PC-3 (cell line): ENCODE measurements around the gene FLAD1. TPM values are rescaled to one million over a fixed set of nuclear protein-coding genes. Genes with fewer than 3 reads are reported as not detected.

Source experiments
- ATAC-seq: fragments of 200-7000 bp; cut with Tn5 transposase; 2 replicates; pipeline ENCODE4 v1.9.1; 2020; ENCODE audit warnings: mild to moderate bottlenecking, moderate library complexity
- BruUV-seq: library from RNA; stranded (reverse); fragments of 400-500 nt; replicated peaks from 2 replicates; lab custom pipeline; 2021; lab: Mats Ljungman, UMichigan
- CTCF ChIA-PET: fragments of 300-600 bp; sonication (Branson Sonifier 250); formaldehyde crosslinking; loops from one replicate; lab custom pipeline; 2022; ENCODE audit warnings: antibody characterized with exemption; lab: Charles Lee
- POLR2A ChIA-PET: fragments of 300-600 bp; sonication (Branson Sonifier 250); formaldehyde crosslinking; loops from one replicate; lab custom pipeline; 2022; ENCODE audit warnings: antibody characterized with exemption; ENCODE audit not compliant: unreplicated experiment; lab: Charles Lee
- DNase-seq: peaks from one replicate; pipeline ENCODE4 v3.0.0-alpha.2; 2015
- H2AFZ ChIP-seq: fragments of 300-600 bp; sonication (generic); 2 replicates; pipeline ENCODE4 v1.6.0; 2016; ENCODE audit warnings: antibody characterized with exemption, low read length
- H3F3A ChIP-seq: fragments of 300-600 bp; sonication (generic); one replicate; pipeline ENCODE4 v1.6.0; 2017; ENCODE audit warnings: antibody characterized with exemption, low read length, control low read depth, mild to moderate bottlenecking; ENCODE audit not compliant: unreplicated experiment
- H3K27ac ChIP-seq: fragments of 300-600 bp; sonication (generic); 2 replicates; pipeline ENCODE4 v1.5.1; 2016; ENCODE audit warnings: mild to moderate bottlenecking, low read length
- H3K27me3 ChIP-seq: fragments of 300-600 bp; sonication (generic); 2 replicates; pipeline ENCODE4 v1.6.1; 2016; ENCODE audit warnings: low read length, mixed read lengths
- H3K36me3 ChIP-seq: fragments of 300-600 bp; sonication (generic); 2 replicates; pipeline ENCODE4 v1.6.1; 2016; ENCODE audit warnings: low read depth, mixed run types, low read length, mixed read lengths
- H3K4me1 ChIP-seq: fragments of 300-600 bp; sonication (generic); 2 replicates; pipeline ENCODE4 v1.5.1; 2016; ENCODE audit warnings: low read length; ENCODE audit not compliant: insufficient read depth
- H3K4me2 ChIP-seq: fragments of 300-600 bp; sonication (generic); 2 replicates; pipeline ENCODE4 v1.6.0; 2016; ENCODE audit warnings: low read length
- H3K4me3 ChIP-seq: fragments of 300-600 bp; sonication (generic); 2 replicates; pipeline ENCODE4 v1.5.1; 2016; ENCODE audit warnings: mild to moderate bottlenecking, low read length, mixed read lengths
- H3K79me2 ChIP-seq: fragments of 300-600 bp; sonication (generic); 2 replicates; pipeline ENCODE4 v1.6.1; 2017; ENCODE audit warnings: low read length, mixed read lengths
- H3K9ac ChIP-seq: fragments of 300-600 bp; sonication (generic); 2 replicates; pipeline ENCODE4 v1.6.0; 2016; ENCODE audit warnings: mild to moderate bottlenecking, low read length
- H3K9me2 ChIP-seq: fragments of 300-600 bp; sonication (generic); replicated peaks from 2 replicates; pipeline ENCODE4 v1.6.1; 2016; ENCODE audit warnings: mixed run types, low read length, mixed read lengths
- H3K9me3 ChIP-seq: fragments of 300-600 bp; sonication (generic); 2 replicates; pipeline ENCODE4 v1.6.1; 2016; ENCODE audit warnings: low read length, mixed read lengths
- H4K20me1 ChIP-seq: fragments of 300-600 bp; sonication (generic); 2 replicates; pipeline ENCODE4 v1.6.1; 2016; ENCODE audit warnings: low read length, mixed read lengths
- EZH2 ChIP-seq: fragments of 300-600 bp; sonication (generic); IDR thresholded peaks from one replicate; pipeline ENCODE4 v1.6.1; 2017; ENCODE audit warnings: antibody characterized with exemption, mild to moderate bottlenecking, low read length; ENCODE audit not compliant: unreplicated experiment
- EZH2phosphoT487 ChIP-seq: fragments of 300-600 bp; sonication (generic); IDR thresholded peaks from 2 replicates; pipeline ENCODE4 v1.6.1; 2018; ENCODE audit warnings: mild to moderate bottlenecking, antibody characterized with exemption, low read length, borderline replicate concordance
- intact Hi-C: fragments of 100-400 bp; cut with micrococcal nuclease; formaldehyde crosslinking; loops from 2 replicates; pipeline ENCODE4 v1.9.0; 2023
- total RNA-seq: library from RNA; depleted of rRNA; stranded (reverse); fragments of >200 nt; gene quantifications from 2 replicates; pipeline ENCODE4 v1.2.3, GENCODE V29; 2014
- TF ChIP-seq, protein P1 (sequence below): fragments of 300-600 bp; sonication (generic); conservative IDR thresholded peaks from 2 replicates; pipeline ENCODE4 v1.5.1; 2017; ENCODE audit warnings: antibody characterized with exemption, low read depth, mild to moderate bottlenecking, low read length

FLAD1 gene
- total RNA-seq, 1 experiment from 2014 or later, result 84.0 TPM

DNA sequence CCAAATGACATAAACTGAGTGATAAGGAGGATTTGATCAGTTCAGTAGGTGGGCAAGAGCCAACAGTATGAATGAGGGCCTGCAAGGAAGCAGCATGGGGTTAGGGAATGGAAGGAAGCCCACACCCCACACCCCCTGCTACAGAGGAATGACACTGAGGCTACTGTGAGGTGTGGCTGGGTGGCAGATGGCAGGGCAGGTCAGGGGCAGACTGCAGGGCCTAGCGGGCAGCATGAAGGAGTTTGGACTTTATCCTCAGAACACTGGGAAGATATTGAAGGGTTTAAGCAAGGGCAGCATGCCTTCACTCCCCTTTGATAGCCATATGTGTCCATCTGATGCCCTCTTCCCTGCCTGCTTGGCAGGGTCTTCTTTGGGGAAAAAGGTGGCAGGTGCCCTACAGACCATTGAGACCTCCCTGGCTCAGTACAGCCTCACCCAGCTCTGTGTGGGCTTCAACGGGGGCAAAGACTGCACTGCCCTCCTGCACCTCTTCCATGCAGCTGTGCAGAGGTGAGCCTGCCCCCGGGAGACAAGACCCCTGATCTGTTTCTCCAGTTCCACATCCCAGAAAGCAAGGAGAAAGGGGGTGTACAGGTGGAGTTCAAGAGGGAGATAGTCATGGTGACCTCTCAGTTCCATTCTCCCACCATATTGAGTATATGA, 6.2 kb downstream of the FLAD1 start:
- Histone ChIP-seq H3K4me3 (no peak overlapping the region), H3K36me3 (peaks cover 38% of the 10 kb centered on the region), H3K4me2 (no peak overlapping the region), H3K9me2 (no peaks in the 10 kb centered on the region), H4K20me1 (peaks cover 16% of the 10 kb centered on the region; the same call in 1 of the 2 replicates), H3K9me3 (no peaks in the 10 kb centered on the region), H3F3A (no peaks in the 10 kb centered on the region), H3K9ac (no peak overlapping the region), H3K27ac (no peak overlapping the region), H2AFZ (no peak overlapping the region), H3K79me2 (peaks cover 47% of the 10 kb centered on the region), H3K27me3 (no peaks in the 10 kb centered on the region), H3K4me1 (no peaks in the 10 kb centered on the region)
- intact Hi-C loops, result loop anchor here (10.0 kb wide), 1 partner anchor 575 kb away; the partner anchor contains the start of gene ASH1L
- no peak for DNase-seq
- no TSS peak for BruUV-seq
- ATAC-seq, result no peak
- CTCF ChIA-PET, result interaction anchor here (0.6 kb wide), 1 partner anchor 40 kb away, joined by 4 read pairs; no protein-coding TSS in a partner anchor
- no peak for TF ChIP-seq EZH2phosphoT487
- no peak for TF ChIP-seq EZH2
- TF ChIP-seq, protein P1, sequence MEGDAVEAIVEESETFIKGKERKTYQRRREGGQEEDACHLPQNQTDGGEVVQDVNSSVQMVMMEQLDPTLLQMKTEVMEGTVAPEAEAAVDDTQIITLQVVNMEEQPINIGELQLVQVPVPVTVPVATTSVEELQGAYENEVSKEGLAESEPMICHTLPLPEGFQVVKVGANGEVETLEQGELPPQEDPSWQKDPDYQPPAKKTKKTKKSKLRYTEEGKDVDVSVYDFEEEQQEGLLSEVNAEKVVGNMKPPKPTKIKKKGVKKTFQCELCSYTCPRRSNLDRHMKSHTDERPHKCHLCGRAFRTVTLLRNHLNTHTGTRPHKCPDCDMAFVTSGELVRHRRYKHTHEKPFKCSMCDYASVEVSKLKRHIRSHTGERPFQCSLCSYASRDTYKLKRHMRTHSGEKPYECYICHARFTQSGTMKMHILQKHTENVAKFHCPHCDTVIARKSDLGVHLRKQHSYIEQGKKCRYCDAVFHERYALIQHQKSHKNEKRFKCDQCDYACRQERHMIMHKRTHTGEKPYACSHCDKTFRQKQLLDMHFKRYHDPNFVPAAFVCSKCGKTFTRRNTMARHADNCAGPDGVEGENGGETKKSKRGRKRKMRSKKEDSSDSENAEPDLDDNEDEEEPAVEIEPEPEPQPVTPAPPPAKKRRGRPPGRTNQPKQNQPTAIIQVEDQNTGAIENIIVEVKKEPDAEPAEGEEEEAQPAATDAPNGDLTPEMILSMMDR, result no peak
- POLR2A ChIA-PET, result no interaction called here

DNA sequence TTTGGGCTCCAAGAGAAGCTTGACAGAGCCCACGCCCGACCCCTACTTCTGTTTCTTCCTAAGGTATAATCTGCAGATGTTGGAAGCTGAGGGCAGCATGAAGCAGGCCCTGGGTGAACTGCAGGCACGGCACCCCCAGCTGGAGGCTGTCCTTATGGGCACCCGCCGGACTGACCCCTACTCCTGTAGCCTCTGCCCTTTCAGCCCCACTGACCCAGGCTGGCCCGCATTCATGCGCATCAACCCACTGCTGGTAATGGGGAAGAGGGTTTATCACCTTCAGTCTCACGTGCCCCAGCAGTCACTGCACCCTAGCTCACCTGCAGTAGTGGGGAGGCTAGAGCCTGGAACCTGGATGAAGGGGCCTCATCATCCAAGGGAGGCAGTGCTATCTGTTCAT, 7.1 kb downstream of the FLAD1 start:
- Histone ChIP-seq H3K27me3 (no peaks in the 10 kb centered on the region), H2AFZ (no peak overlapping the region), H3K79me2 (peaks cover 38% of the 10 kb centered on the region), H3K9me3 (no peaks in the 10 kb centered on the region), H3K4me2 (no peak overlapping the region), H3K4me3 (no peak overlapping the region), H3K4me1 (no peaks in the 10 kb centered on the region), H4K20me1 (peaks cover 16% of the 10 kb centered on the region; the same call in 1 of the 2 replicates), H3K9ac (no peak overlapping the region), H3K9me2 (no peaks in the 10 kb centered on the region), H3K36me3 (peaks cover 38% of the 10 kb centered on the region), H3F3A (no peaks in the 10 kb centered on the region), H3K27ac (no peak overlapping the region)
- ChIA-PET CTCF (interaction anchor here (0.6 kb wide), 1 partner anchor 39 kb away, joined by 4 read pairs; no protein-coding TSS in a partner anchor), POLR2A (no interaction called here)
- intact Hi-C loops, result no loop called here
- ATAC-seq (no peak), DNase-seq (no peak)
- no peak for TF ChIP-seq EZH2
- no peak for TF ChIP-seq EZH2phosphoT487
- TF ChIP-seq, protein P1, result no peak
- no TSS peak for BruUV-seq
